ENCODE results near the gene GNAI2. TPM values are rescaled to one million over a fixed set of nuclear protein-coding genes. Genes with fewer than 3 reads are reported as not detected.

GNAI2 gene
- total RNA-seq, 1 experiment from 2014 or later = 185 TPM

DNA sequence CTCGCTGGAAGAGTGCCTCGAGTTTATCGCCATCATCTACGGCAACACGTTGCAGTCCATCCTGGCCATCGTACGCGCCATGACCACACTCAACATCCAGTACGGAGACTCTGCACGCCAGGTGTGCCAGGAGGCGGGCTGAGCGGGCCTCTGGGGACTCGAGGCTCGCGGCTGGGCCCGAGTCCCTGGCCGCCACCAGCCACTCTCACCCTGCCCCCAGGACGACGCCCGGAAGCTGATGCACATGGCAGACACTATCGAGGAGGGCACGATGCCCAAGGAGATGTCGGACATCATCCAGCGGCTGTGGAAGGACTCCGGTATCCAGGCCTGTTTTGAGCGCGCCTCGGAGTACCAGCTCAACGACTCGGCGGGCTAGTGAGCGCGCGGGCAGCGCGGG lies 42.7 kb upstream of the GNAI2 start (continued):
- TF ChIP-seq ESRRA (CRISPR knock-in tag; IDR thresholded peaks at IDR 0.05; ENCODE audit: borderline replicate concordance) = no peak

DNA sequence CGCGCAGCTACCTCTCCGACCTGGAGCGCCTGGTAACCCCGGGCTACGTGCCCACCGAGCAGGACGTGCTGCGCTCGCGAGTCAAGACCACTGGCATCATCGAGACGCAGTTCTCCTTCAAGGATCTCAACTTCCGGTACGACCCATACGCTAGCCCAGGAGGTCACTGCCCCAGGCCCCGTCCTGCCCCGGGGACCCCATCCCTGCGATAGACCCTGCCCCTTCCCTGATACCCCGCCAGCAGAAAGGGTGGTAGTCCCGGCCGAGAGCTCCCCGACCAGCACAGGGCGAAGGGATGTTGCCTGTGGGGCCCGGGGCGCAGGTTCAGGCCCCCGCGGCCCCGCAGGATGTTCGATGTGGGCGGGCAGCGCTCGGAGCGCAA lies 42.3 kb upstream of the GNAI2 start:
- DNase-seq (ENCODE audit: low spot score) = no peak
- H3K27me3 Mint-ChIP-seq (ENCODE audit: low read depth) = peaks cover 9% of the 10 kb centered on the region
- no peak for ATAC-seq
- H3K4me1 Mint-ChIP-seq = peaks cover 6% of the 10 kb centered on the region
- TF ChIP-seq, protein P1, sequence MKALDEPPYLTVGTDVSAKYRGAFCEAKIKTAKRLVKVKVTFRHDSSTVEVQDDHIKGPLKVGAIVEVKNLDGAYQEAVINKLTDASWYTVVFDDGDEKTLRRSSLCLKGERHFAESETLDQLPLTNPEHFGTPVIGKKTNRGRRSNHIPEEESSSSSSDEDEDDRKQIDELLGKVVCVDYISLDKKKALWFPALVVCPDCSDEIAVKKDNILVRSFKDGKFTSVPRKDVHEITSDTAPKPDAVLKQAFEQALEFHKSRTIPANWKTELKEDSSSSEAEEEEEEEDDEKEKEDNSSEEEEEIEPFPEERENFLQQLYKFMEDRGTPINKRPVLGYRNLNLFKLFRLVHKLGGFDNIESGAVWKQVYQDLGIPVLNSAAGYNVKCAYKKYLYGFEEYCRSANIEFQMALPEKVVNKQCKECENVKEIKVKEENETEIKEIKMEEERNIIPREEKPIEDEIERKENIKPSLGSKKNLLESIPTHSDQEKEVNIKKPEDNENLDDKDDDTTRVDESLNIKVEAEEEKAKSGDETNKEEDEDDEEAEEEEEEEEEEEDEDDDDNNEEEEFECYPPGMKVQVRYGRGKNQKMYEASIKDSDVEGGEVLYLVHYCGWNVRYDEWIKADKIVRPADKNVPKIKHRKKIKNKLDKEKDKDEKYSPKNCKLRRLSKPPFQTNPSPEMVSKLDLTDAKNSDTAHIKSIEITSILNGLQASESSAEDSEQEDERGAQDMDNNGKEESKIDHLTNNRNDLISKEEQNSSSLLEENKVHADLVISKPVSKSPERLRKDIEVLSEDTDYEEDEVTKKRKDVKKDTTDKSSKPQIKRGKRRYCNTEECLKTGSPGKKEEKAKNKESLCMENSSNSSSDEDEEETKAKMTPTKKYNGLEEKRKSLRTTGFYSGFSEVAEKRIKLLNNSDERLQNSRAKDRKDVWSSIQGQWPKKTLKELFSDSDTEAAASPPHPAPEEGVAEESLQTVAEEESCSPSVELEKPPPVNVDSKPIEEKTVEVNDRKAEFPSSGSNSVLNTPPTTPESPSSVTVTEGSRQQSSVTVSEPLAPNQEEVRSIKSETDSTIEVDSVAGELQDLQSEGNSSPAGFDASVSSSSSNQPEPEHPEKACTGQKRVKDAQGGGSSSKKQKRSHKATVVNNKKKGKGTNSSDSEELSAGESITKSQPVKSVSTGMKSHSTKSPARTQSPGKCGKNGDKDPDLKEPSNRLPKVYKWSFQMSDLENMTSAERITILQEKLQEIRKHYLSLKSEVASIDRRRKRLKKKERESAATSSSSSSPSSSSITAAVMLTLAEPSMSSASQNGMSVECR (CRISPR knock-in tag; IDR thresholded peaks at IDR 0.05; ENCODE audit: borderline replicate concordance) = no peak
- TF ChIP-seq ZNF263 (CRISPR knock-in tag; IDR thresholded peaks at IDR 0.05; ENCODE audit: low read depth) = no peak
- TF ChIP-seq, protein P2, sequence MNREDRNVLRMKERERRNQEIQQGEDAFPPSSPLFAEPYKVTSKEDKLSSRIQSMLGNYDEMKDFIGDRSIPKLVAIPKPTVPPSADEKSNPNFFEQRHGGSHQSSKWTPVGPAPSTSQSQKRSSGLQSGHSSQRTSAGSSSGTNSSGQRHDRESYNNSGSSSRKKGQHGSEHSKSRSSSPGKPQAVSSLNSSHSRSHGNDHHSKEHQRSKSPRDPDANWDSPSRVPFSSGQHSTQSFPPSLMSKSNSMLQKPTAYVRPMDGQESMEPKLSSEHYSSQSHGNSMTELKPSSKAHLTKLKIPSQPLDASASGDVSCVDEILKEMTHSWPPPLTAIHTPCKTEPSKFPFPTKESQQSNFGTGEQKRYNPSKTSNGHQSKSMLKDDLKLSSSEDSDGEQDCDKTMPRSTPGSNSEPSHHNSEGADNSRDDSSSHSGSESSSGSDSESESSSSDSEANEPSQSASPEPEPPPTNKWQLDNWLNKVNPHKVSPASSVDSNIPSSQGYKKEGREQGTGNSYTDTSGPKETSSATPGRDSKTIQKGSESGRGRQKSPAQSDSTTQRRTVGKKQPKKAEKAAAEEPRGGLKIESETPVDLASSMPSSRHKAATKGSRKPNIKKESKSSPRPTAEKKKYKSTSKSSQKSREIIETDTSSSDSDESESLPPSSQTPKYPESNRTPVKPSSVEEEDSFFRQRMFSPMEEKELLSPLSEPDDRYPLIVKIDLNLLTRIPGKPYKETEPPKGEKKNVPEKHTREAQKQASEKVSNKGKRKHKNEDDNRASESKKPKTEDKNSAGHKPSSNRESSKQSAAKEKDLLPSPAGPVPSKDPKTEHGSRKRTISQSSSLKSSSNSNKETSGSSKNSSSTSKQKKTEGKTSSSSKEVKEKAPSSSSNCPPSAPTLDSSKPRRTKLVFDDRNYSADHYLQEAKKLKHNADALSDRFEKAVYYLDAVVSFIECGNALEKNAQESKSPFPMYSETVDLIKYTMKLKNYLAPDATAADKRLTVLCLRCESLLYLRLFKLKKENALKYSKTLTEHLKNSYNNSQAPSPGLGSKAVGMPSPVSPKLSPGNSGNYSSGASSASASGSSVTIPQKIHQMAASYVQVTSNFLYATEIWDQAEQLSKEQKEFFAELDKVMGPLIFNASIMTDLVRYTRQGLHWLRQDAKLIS (CRISPR knock-in tag; IDR thresholded peaks at IDR 0.05; ENCODE audit: borderline replicate concordance) = no peak
- H3K9me3 Mint-ChIP-seq = no peaks in the 10 kb centered on the region
- H3K27ac Mint-ChIP-seq = no peak overlapping the region
- H3K4me3 Mint-ChIP-seq = no peak overlapping the region
- CTCF ChIA-PET = interaction anchor here (0.9 to 7.2 kb wide), 24 partner anchors 11 to 144 kb away, joined by 3 to 604 read pairs (median 20); partner anchors contain the start of genes GNAI2, HYAL2, HYAL3 and NAA80
- H3K36me3 Mint-ChIP-seq = no peaks in the 10 kb centered on the region
- POLR2A ChIA-PET = interaction anchor here (1.0 to 2.4 kb wide), 4 partner anchors 12 to 70 kb away, joined by 3 to 11 read pairs (median 5); partner anchors contain the start of gene SLC38A3

DNA sequence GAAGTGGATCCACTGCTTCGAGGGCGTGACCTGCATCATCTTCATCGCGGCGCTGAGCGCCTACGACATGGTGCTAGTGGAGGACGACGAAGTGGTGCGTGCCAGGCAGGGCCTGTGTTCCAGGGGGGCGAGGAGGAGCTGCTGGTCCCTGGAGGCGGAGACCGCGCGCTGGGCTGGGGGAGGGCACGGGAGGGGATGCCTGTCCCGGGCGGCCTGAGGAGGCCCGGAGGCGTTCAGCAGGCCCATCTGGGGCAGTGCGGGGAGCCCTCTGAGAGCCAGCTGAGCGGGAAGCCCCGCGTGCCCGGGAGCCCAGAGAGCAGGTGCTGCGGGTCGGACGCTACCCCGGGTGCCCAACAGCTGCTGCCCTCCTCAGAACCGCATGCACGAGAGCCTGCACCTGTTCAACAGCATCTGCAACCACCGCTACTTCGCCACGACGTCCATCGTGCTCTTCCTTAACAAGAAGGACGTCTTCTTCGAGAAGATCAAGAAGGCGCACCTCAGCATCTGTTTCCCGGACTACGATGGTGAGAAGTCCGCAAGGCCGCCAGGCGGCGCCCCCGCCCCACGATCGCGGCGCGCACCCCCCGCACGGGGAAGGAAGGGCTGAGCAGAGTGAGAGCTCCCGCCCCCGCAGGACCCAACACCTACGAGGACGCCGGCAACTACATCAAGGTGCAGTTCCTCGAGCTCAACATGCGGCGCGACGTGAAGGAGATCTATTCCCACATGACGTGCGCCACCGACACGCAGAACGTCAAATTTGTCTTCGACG lies 41.7 kb upstream of the GNAI2 start:
- CTCF ChIA-PET = interaction anchor here (0.5 to 7.2 kb wide), 43 partner anchors 10 to 530 kb away, joined by 3 to 604 read pairs (median 6); partner anchors contain the start of genes GNAI2, HYAL1, HYAL2 and HYAL3
- POLR2A ChIA-PET = interaction anchor here (0.5 to 2.4 kb wide), 12 partner anchors 12 to 113 kb away, joined by 3 to 11 read pairs (median 4); partner anchors contain the start of genes GNAI2, SEMA3B and SLC38A3
- no peaks in the 10 kb centered on the region for H3K36me3 Mint-ChIP-seq
- H3K9me3 Mint-ChIP-seq = no peaks in the 10 kb centered on the region
- H3K27ac Mint-ChIP-seq = no peak overlapping the region
- ATAC-seq = peak; percentile 56
- peak overlapping the region; percentile 51 for H3K4me3 Mint-ChIP-seq
- peaks cover 9% of the 10 kb centered on the region for H3K27me3 Mint-ChIP-seq (ENCODE audit: low read depth)
- DNase-seq (ENCODE audit: low spot score) = peak; percentile 85
- H3K4me1 Mint-ChIP-seq = peaks cover 6% of the 10 kb centered on the region
- TF ChIP-seq MYBL2 (CRISPR knock-in tag; IDR thresholded peaks at IDR 0.05) (peak; percentile 72; the same call in 1 of the 2 replicates), SP1 (CRISPR knock-in tag; conservative IDR thresholded peaks at IDR 0.05) (peak; percentile 69), NFE2L1 (CRISPR knock-in tag; IDR thresholded peaks at IDR 0.05) (peak; percentile 67; the same call in 1 of the 2 replicates), MXD4 (CRISPR knock-in tag; IDR thresholded peaks at IDR 0.05; ENCODE audit: borderline replicate concordance) (no peak), JUN (CRISPR knock-in tag; IDR thresholded peaks at IDR 0.05) (no peak), CREB1 (CRISPR knock-in tag; IDR thresholded peaks at IDR 0.05) (0 out of 2 replicates have a peak, but pooled peaks have one; percentile 24), ZNF232 (CRISPR knock-in tag; IDR thresholded peaks at IDR 0.05) (peak; percentile 78), ZNF138 (CRISPR knock-in tag; conservative IDR thresholded peaks at IDR 0.05) (peak; percentile 83; the same call in 1 of the 2 replicates), FOXK1 (CRISPR knock-in tag; IDR thresholded peaks at IDR 0.05) (peak; percentile 59; the same call in 1 of the 2 replicates)
- TF ChIP-seq, protein P3, sequence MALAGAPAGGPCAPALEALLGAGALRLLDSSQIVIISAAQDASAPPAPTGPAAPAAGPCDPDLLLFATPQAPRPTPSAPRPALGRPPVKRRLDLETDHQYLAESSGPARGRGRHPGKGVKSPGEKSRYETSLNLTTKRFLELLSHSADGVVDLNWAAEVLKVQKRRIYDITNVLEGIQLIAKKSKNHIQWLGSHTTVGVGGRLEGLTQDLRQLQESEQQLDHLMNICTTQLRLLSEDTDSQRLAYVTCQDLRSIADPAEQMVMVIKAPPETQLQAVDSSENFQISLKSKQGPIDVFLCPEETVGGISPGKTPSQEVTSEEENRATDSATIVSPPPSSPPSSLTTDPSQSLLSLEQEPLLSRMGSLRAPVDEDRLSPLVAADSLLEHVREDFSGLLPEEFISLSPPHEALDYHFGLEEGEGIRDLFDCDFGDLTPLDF (CRISPR knock-in tag; IDR thresholded peaks at IDR 0.05) = 0 out of 2 replicates have a peak, but pooled peaks have one; percentile 43
- TF ChIP-seq, protein P4, sequence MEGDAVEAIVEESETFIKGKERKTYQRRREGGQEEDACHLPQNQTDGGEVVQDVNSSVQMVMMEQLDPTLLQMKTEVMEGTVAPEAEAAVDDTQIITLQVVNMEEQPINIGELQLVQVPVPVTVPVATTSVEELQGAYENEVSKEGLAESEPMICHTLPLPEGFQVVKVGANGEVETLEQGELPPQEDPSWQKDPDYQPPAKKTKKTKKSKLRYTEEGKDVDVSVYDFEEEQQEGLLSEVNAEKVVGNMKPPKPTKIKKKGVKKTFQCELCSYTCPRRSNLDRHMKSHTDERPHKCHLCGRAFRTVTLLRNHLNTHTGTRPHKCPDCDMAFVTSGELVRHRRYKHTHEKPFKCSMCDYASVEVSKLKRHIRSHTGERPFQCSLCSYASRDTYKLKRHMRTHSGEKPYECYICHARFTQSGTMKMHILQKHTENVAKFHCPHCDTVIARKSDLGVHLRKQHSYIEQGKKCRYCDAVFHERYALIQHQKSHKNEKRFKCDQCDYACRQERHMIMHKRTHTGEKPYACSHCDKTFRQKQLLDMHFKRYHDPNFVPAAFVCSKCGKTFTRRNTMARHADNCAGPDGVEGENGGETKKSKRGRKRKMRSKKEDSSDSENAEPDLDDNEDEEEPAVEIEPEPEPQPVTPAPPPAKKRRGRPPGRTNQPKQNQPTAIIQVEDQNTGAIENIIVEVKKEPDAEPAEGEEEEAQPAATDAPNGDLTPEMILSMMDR (IDR thresholded peaks at IDR 0.05) = peak; percentile 83
- TF ChIP-seq, protein P5, sequence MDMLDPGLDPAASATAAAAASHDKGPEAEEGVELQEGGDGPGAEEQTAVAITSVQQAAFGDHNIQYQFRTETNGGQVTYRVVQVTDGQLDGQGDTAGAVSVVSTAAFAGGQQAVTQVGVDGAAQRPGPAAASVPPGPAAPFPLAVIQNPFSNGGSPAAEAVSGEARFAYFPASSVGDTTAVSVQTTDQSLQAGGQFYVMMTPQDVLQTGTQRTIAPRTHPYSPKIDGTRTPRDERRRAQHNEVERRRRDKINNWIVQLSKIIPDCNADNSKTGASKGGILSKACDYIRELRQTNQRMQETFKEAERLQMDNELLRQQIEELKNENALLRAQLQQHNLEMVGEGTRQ (CRISPR knock-in tag; IDR thresholded peaks at IDR 0.05) = peak; percentile 38; the same call in 1 of the 2 replicates

Data from WTC11 (cell line).